ENCODE measurements around the gene ATAD3A.

ATAD3A gene

GRCh38 chr1:1537626-1538250 lies 25.8 kb downstream of the ATAD3A start:
- TF ChIP-seq, protein P1, sequence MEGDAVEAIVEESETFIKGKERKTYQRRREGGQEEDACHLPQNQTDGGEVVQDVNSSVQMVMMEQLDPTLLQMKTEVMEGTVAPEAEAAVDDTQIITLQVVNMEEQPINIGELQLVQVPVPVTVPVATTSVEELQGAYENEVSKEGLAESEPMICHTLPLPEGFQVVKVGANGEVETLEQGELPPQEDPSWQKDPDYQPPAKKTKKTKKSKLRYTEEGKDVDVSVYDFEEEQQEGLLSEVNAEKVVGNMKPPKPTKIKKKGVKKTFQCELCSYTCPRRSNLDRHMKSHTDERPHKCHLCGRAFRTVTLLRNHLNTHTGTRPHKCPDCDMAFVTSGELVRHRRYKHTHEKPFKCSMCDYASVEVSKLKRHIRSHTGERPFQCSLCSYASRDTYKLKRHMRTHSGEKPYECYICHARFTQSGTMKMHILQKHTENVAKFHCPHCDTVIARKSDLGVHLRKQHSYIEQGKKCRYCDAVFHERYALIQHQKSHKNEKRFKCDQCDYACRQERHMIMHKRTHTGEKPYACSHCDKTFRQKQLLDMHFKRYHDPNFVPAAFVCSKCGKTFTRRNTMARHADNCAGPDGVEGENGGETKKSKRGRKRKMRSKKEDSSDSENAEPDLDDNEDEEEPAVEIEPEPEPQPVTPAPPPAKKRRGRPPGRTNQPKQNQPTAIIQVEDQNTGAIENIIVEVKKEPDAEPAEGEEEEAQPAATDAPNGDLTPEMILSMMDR (IDR thresholded peaks at IDR 0.05; ENCODE audit: insufficient read depth, low read length, poor library complexity, severe bottlenecking): no peak
- TF ChIP-seq EZH2phosphoT487 (conservative IDR thresholded peaks at IDR 0.05; ENCODE audit: low read length): no peak
- H2AFZ ChIP-seq (ENCODE audit: low read depth, low read length, severe bottlenecking): no peak overlapping the region
- no peaks in the 10 kb centered on the region for H3K9me2 ChIP-seq (replicated peaks; ENCODE audit: insufficient read depth, low read length)
- H3K27me3 ChIP-seq (ENCODE audit: low read length): no peaks in the 10 kb centered on the region
- H3K9me3 ChIP-seq (ENCODE audit: insufficient read depth, low read length): no peaks in the 10 kb centered on the region
- H3K9ac ChIP-seq (ENCODE audit: low read length): no peak overlapping the region
- no peak overlapping the region for H3K27ac ChIP-seq (ENCODE audit: low read depth, low read length)
- no peak overlapping the region for H3K4me2 ChIP-seq (ENCODE audit: low read depth, low read length, poor library complexity, severe bottlenecking)
- H3K36me3 ChIP-seq (ENCODE audit: low read length): no peaks in the 10 kb centered on the region
- H4K20me1 ChIP-seq (ENCODE audit: low read depth, low read length): no peaks in the 10 kb centered on the region; the same call in 1 of the 2 replicates
- H3K79me2 ChIP-seq (ENCODE audit: insufficient read depth, low read length): no peaks in the 10 kb centered on the region
- no peaks in the 10 kb centered on the region for H3F3A ChIP-seq (ENCODE audit: insufficient read depth)
- H3K4me3 ChIP-seq (ENCODE audit: insufficient read depth, low read length, poor library complexity, severe bottlenecking): no peak overlapping the region

DNA sequence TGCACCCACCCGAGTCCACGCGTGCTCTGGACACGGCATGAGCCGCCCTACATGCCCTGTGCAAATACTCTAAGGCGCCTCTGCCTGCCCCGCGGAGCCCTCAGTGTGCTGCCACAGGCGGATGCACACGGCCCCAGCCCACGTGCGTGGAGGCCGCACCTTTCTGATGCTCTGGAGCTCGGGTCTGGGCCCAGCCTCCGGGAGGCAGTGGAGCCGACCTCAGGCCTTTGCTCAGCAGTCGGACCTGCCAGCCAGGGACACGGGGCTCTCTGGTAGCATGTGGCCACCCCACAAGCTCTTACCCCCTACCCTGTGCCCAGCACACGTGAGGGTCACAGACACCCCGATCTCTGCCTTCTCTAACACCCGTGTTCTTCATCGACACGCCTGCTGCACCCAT lies 26.4 kb downstream of the ATAD3A start:
- no peak overlapping the region for H3K4me3 ChIP-seq (ENCODE audit: insufficient read depth, low read length, poor library complexity, severe bottlenecking)
- no peak overlapping the region for H3K27ac ChIP-seq (ENCODE audit: low read depth, low read length)
- H3K36me3 ChIP-seq (ENCODE audit: low read length): no peaks in the 10 kb centered on the region
- H4K20me1 ChIP-seq (ENCODE audit: low read depth, low read length): no peaks in the 10 kb centered on the region; the same call in 1 of the 2 replicates
- no peaks in the 10 kb centered on the region for H3F3A ChIP-seq (ENCODE audit: insufficient read depth)
- no peaks in the 10 kb centered on the region for H3K79me2 ChIP-seq (ENCODE audit: insufficient read depth, low read length)
- H3K9me3 ChIP-seq (ENCODE audit: insufficient read depth, low read length): no peaks in the 10 kb centered on the region
- no peak overlapping the region for H3K9ac ChIP-seq (ENCODE audit: low read length)
- H3K27me3 ChIP-seq (ENCODE audit: low read length): no peaks in the 10 kb centered on the region
- TF ChIP-seq EZH2phosphoT487 (conservative IDR thresholded peaks at IDR 0.05; ENCODE audit: low read length): no peak
- TF ChIP-seq, protein P1 (IDR thresholded peaks at IDR 0.05; ENCODE audit: insufficient read depth, low read length, poor library complexity, severe bottlenecking): no peak
- no peak overlapping the region for H2AFZ ChIP-seq (ENCODE audit: low read depth, low read length, severe bottlenecking)
- H3K4me2 ChIP-seq (ENCODE audit: low read depth, low read length, poor library complexity, severe bottlenecking): no peak overlapping the region
- no peaks in the 10 kb centered on the region for H3K9me2 ChIP-seq (replicated peaks; ENCODE audit: insufficient read depth, low read length)

DNA sequence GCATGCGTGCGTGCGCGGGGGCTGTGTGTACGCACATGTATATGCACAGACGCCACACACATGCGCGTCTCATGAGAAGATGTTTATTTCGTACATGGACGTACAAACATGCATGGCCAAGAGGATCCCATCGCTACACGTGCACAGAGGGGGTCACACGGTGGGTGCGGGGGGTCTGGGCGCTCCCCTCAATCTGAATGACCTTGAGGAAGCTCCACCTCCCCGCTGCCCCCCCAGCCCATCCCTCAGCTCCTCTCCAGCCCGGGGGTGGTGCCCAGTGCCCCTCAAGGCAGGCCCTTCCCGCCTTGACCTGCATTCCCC lies 27.0 kb downstream of the ATAD3A start:
- no peaks in the 10 kb centered on the region; the same call in 1 of the 2 replicates for H4K20me1 ChIP-seq (ENCODE audit: low read depth, low read length)
- no peak for TF ChIP-seq EZH2phosphoT487 (conservative IDR thresholded peaks at IDR 0.05; ENCODE audit: low read length)
- TF ChIP-seq, protein P1 (IDR thresholded peaks at IDR 0.05; ENCODE audit: insufficient read depth, low read length, poor library complexity, severe bottlenecking): no peak
- H3K9ac ChIP-seq (ENCODE audit: low read length): no peak overlapping the region
- H2AFZ ChIP-seq (ENCODE audit: low read depth, low read length, severe bottlenecking): no peak overlapping the region
- H3K4me3 ChIP-seq (ENCODE audit: insufficient read depth, low read length, poor library complexity, severe bottlenecking): no peak overlapping the region
- no peaks in the 10 kb centered on the region for H3F3A ChIP-seq (ENCODE audit: insufficient read depth)
- H3K9me3 ChIP-seq (ENCODE audit: insufficient read depth, low read length): no peaks in the 10 kb centered on the region
- H3K36me3 ChIP-seq (ENCODE audit: low read length): no peaks in the 10 kb centered on the region
- no peak overlapping the region for H3K27ac ChIP-seq (ENCODE audit: low read depth, low read length)
- no peaks in the 10 kb centered on the region for H3K79me2 ChIP-seq (ENCODE audit: insufficient read depth, low read length)
- H3K27me3 ChIP-seq (ENCODE audit: low read length): no peaks in the 10 kb centered on the region
- H3K4me2 ChIP-seq (ENCODE audit: low read depth, low read length, poor library complexity, severe bottlenecking): no peak overlapping the region
- H3K9me2 ChIP-seq (replicated peaks; ENCODE audit: insufficient read depth, low read length): no peaks in the 10 kb centered on the region

Measured in SU-DHL-6 (cell line).